GM19351 (cell line): Measurements from ENCODE around the gene ALDH4A1.
"Not testable (repeated sequence)": the region's sequence is repeated elsewhere in the genome, so short reads cannot be mapped to it uniquely, and the experiment has no call there.

Experiments
- ATAC-seq: cut with Tn5 transposase; IDR thresholded peaks from one replicate; pipeline ENCODE4 v1.9.1; 2021; ENCODE audit warnings: mild to moderate bottlenecking, moderate library complexity; ENCODE audit not compliant: unreplicated experiment

The ALDH4A1 gene

DNA sequence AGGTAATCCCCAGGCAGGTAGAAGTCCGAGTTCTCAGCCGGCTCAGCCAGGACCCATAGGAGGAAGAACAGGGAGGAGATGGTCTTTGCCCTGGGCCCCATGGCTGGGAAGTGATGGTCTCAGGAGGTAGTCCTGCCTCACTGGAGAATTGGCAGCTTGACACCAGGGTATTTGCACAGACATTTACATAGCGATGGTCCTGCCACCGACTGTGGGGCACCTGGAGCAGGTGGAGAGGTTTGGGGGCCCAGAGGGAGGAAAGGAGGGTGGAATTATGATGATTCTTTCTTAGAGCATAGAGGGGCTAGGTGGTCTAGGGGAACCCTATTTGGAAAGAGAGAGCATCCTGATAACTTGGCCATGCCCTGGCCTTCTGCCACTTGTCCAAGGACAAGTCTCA, 42.8 kb downstream of the ALDH4A1 start, which contains the start of gene TAS1R2:
Gene TAS1R2 (minus strand): TSS at position 101 of the 400 bp plus-strand sequence. CDS start 0 bp downstream, at position 101.
- no peak for ATAC-seq

DNA sequence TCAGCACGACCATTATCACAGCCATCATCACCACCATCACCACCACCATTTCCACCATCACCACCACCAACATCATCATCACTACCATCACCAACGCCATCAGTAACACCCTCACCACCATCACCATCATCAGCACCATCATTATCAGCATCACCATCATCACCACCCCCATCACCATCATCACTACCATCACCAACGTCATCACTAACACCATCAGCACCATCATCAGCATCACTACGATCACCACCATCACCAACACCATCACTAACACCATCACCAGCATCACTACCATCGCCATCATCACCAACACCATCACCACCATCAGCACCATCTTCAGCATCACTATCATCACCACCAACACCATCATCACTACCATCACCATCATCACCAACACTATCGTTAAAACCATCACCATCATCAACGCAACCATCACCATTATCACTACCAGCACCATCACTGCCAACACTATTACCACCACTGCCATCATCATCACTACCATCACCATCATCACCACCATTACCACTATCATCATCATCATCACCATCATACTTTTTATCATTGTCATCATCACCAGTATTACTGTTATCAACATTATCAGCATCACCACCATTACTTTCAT, 44.2 kb downstream of the ALDH4A1 start:
- no peak for ATAC-seq

DNA sequence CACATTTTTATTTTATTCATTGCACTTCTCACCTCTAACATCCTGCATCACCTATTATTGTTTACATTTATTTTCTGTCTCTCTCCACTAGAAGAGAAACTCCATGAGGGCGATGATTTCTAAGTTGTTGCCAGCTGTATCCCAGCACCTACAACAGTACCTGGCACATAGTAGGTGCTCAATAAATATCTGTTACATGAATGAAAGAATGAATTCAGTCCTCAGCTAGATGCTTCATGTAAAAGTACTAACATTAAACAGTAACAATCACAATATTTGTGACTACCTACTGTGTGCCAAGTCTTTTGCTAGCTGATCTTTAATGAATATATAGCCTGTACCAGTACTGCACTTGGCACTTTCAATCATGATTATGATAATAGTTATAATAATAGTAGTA, 45.9 kb downstream of the ALDH4A1 start:
- ATAC-seq: no peak

DNA sequence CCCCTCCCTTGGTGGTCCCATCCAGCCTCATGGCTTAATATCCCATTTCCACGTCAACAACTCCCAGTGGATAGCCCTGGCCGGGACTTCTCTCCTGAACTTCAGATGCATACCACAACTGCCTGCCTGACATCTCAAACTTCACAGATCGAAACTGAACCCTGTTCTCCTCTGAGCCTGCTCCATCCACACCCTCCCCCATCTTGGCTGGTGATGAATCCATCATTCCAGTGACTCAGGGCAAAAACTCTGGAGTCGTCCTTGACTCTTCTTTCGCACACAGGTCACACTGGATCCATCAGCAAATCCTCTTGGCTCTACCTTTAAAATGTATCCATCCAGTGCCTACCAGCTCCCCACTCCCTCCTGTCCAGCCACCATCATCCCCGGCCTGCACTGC, 46.8 kb downstream of the ALDH4A1 start:
- no peak for ATAC-seq

DNA sequence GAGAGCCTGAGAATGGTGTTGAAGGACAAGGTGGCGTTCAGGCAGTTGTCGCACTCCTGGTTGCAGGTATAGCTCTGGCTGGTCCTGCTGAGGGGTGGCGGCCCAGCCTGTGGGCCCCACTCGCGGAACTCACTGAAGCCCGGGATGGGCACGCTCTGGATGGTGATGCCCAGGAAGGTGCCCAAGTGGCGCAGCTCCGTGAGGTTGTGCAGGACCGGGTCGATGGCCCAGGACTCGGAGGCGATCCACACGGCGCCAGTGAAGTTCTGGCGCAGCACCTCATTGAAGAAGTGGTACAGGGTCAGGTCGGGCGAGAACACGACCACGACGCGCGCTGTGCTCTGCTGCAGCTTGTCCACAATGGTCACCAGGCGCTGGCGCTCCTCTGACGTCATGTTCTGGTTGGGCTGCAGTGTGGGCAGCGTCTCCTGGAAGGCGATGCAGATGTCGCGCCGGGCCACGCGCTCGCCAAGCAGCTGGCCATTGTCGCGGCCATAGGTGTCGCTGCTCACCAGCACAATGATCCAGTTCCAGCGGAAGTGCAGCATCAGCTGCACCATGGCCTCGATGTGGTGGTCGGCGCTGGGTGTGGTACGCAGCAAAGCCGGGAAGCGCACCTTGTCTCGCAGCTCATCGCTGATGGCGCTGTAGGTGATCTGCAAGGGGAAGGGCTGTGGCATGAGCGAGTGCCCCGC, 47.9 kb downstream of the ALDH4A1 start:
- no peak for ATAC-seq

DNA sequence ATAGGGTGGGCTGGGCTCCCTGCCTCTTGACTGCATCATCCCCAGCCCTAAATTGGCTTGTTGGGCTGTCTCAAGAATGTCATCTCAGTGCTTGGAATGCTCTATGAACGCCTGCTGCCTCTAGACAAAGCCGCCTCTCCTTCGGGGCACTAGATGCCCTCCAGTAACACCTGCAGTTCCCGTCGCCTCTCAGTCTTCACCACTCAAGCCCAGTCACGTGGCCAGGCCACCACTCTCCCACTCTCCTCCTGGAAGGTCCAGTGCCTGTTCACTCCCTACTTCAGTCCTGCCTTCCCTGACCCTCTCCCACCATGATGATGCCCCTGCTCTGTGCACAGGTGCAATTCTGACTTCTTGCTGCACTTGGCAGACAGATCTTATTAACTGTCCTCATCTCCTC, 49.9 kb downstream of the ALDH4A1 start:
- ATAC-seq: no peak

DNA sequence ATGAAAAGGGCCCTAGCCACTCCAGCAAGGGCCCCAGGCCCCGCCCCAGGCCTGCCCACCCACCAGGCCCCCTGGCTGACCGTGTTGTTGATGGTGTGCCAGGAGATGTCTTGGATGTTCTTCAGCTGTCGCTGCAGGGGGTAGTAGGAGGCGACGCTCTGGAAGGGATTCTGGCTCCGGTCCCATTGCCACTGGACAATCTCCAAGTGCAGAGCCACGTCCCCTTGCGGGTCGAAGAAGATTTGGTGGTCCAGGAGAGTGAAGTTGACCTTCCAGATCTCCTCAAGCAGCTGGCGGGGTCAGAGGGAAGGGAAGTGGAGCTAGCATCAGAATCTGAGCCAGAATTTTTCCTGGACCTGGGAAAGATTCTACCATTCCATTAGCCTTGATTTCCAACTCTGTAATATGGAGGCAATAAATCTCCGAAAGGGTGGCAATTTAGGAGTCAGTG, 53.1 kb downstream of the ALDH4A1 start:
- ATAC-seq: no peak

DNA sequence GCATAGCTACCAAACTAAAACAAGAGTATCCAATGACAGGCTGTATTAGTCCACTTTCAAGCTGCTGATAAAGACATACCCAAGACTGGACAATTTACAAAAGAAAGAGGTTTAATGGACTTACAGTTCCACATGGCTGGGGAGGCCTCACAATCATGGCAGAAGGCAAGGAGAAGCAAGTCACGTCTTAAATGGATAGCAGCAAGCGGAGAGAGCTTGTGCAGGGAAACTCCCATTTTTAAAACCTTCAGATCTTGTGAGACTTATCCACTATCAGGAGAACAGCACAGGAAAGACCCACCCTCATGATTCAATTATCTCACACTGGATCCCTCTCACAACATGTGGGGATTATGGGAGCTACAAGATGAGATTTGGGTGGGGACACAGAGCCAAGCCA, 54.6 kb downstream of the ALDH4A1 start:
- not testable (repeated sequence) for ATAC-seq

DNA sequence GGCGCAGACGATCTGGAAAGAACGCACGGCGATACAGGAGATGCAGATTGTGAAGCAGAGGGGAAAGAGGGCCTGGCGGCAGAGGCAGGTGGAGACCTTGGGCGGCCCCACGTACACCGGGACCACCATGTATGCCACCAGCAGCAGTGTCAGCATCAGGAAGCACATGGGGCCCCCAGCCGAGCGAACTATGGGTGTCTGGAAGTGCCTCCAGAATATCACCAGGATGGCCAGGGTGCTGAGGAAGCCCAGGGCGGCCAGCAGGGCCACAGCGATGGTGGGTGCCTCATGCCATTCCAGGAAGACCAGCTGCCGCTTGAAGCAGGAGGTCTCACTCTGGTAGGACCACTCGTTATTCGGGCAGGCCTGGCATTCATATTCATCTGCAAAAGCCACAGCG, 62.2 kb downstream of the ALDH4A1 start:
- ATAC-seq: no peak

DNA sequence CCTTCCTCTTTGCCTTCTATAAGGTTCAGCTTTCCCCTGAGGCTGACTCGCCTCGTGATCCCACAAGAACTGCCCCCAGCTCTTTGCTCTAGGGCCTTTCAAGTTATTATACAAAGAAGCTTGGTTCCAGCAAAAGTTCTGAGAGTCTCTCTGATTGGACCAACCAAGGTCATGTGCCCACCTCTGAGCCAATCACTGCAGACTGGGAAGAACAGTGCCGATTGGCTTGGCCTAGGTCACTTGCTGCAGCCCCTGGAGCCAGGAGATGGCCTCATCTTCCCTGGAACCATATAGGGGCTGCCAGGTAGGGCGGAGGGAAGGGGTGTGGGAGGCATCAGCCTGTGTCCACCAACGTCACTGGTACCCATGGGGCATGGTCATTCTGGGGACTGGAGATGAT, 65.7 kb downstream of the ALDH4A1 start:
- ATAC-seq: no peak

DNA sequence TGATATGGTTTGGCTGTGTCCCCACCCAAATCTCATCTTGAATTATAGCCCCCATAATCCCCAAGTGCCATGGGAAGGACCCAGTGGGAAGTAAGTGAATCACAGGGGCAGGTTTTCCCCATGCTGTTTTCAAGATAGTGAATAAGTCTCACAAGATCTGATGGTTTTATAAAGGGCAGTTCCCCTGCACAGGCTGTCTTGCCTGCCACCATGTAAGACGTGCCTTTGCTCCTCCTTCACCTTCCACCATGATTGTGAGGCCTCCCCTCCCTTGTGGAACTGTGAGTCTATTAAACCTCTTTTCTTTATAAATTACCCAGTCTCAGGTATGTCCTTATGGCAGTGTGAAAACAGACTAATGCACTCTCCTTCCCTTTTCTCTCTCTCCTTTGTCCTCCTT, 70.0 kb downstream of the ALDH4A1 start:
- ATAC-seq: not testable (repeated sequence)

DNA sequence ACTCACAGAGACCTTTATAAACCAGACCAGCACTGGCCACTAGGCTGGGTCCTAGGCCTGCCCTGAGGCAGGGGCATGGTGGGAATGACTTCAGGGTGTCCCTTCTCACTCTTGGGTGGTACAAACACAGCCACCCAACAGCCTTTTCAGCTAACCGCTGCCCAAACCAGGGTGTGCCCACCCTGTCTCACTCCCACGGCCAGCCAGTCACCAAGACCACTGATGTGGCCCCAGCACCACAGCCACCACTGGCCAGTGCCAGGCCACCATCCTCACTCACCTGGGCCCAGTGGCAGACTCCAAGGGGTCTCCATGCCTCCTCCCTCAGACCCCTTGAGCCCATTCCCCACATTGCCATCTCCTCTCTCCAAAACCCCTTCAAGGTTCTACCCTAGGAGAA, 70.7 kb downstream of the ALDH4A1 start:
- ATAC-seq: no peak

DNA sequence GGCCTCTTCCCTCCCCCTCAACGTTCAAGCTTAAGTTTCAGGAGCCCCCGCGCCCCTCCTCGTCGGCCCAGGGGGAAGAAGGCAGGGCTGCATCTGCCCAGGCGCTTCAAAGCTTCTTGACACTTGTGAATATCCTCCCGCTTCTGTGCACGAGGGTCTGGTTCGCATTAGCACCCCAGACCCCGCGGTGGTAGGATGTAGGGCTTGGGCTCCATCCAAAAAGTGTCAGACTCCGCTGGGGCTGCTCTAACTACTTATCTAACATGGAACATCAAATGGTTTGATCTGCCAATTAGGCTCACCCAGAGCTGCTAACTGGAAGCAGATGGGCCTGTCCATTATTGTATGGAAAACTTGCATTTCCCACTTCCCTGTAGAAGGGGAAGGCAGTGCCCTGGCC, 71.8 kb downstream of the ALDH4A1 start:
- no peak for ATAC-seq

DNA sequence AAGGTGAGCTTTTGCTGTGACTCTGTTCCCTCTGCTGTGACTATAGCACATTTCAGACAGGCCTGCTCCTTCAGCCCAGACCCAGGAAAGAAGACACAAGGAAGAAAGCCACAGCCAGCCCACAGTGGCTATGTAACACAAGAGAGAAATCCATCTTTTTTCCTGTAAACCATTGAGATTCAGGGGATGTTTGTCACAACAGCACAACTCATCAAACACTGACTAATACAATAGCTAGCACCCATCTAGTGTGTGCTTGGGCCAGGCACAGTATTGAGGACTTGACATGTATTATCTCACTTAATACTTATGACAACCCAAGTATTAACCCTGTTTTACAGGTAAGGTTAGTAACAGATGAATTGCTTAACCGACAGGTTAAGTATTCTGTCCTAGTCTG, 72.7 kb downstream of the ALDH4A1 start:
- no peak for ATAC-seq

DNA sequence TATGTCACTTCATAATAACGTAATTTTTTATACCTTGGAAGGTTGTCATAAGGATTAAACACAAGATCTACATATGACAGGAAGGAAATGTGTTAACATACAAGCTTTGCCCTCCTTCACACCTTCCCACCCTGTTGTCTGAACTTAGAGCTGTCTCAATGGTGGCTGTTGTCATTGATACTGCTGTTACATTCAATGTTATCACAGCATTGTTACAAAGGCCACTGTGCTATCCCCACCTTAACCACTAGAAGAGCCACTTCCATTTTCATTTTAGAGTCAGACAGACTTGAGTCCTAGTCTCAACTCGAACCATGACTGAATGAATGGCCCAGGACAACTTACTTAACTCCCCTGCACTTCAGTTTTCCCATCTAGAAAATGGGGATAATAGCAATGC, 74.1 kb downstream of the ALDH4A1 start:
- no peak for ATAC-seq

DNA sequence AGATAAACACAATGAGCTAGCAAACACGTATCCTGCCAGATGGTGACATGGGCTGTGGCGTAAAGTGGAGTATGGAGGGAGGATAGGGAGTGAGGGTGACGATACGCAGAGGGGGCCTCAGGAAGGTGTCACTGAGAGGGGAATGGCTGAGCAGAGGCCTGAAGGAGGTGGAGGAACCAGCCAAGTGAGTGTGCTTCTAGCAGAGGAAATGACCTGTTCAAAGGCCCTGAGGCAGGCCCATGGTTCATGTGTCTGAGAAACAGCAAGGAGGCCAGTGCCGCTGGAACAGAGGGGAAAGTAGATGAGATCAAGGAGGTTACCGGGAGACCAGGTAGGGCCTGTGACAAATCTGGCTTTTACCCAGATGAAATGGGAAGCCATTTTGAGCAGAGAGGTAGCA, 78.9 kb downstream of the ALDH4A1 start:
- no peak for ATAC-seq
